ENCODE results near the gene ADGRL2. TPM values are rescaled to one million over a fixed set of nuclear protein-coding genes. Genes with fewer than 3 reads are reported as not detected.

Gene ADGRL2
- total RNA-seq, 1 experiment from 2014 or later = 94.0 TPM

GRCh38 chr1:81989524-81989923, 188.8 kb downstream of the ADGRL2 start:
- Histone ChIP-seq H3K27me3 (ENCODE audit: control insufficient read depth, insufficient read depth, low read length) (no peaks in the 10 kb centered on the region), H3K36me3 (replicated peaks; ENCODE audit: control insufficient read depth, insufficient read depth, low read length) (peaks cover 5% of the 10 kb centered on the region)

GRCh38 chr1:81990241-81990640, 189.5 kb downstream of the ADGRL2 start:
- H3K27me3 ChIP-seq (ENCODE audit: control insufficient read depth, insufficient read depth, low read length) = no peaks in the 10 kb centered on the region
- no peak for DNase-seq
- peaks cover 5% of the 10 kb centered on the region for H3K36me3 ChIP-seq (replicated peaks; ENCODE audit: control insufficient read depth, insufficient read depth, low read length)
- no peak overlapping the region for H3K4me3 ChIP-seq (ENCODE audit: insufficient read depth, low read depth, low read length)

More at GRCh38 chr1:81989524-81989923, 188.8 kb downstream of the ADGRL2 start:
- DNase-seq = no peak
- no peak overlapping the region for H3K4me3 ChIP-seq (ENCODE audit: insufficient read depth, low read depth, low read length)

GRCh38 chr1:81998165-81998564, 197.4 kb downstream of the ADGRL2 start:
- Histone ChIP-seq H3K36me3 (replicated peaks; ENCODE audit: control insufficient read depth, insufficient read depth, low read length) (no peaks in the 10 kb centered on the region), H3K4me3 (ENCODE audit: insufficient read depth, low read depth, low read length) (no peak overlapping the region), H3K27me3 (ENCODE audit: control insufficient read depth, insufficient read depth, low read length) (no peaks in the 10 kb centered on the region)
- no peak for DNase-seq

- H3K4me3 ChIP-seq (ENCODE audit: insufficient read depth, low read depth, low read length) = no peak overlapping the region
- no peak for DNase-seq
- H3K27me3 ChIP-seq (ENCODE audit: control insufficient read depth, insufficient read depth, low read length) = no peaks in the 10 kb centered on the region
- no peaks in the 10 kb centered on the region for H3K36me3 ChIP-seq (replicated peaks; ENCODE audit: control insufficient read depth, insufficient read depth, low read length)
Measured at GRCh38 chr1:81999364-81999763, 198.6 kb downstream of the ADGRL2 start.

GRCh38 chr1:82000221-82000620, 199.5 kb downstream of the ADGRL2 start:
- H3K27me3 ChIP-seq (ENCODE audit: control insufficient read depth, insufficient read depth, low read length) = no peaks in the 10 kb centered on the region
- no peaks in the 10 kb centered on the region for H3K36me3 ChIP-seq (replicated peaks; ENCODE audit: control insufficient read depth, insufficient read depth, low read length)
- DNase-seq = no peak
- no peak overlapping the region for H3K4me3 ChIP-seq (ENCODE audit: insufficient read depth, low read depth, low read length)

GRCh38 chr1:82001345-82001744, 200.6 kb downstream of the ADGRL2 start:
- H3K4me3 ChIP-seq (ENCODE audit: insufficient read depth, low read depth, low read length) = no peak overlapping the region
- peak; percentile 11 for DNase-seq
- no peaks in the 10 kb centered on the region for H3K36me3 ChIP-seq (replicated peaks; ENCODE audit: control insufficient read depth, insufficient read depth, low read length)
- no peaks in the 10 kb centered on the region for H3K27me3 ChIP-seq (ENCODE audit: control insufficient read depth, insufficient read depth, low read length)

GRCh38 chr1:82007804-82008203, 207.1 kb downstream of the ADGRL2 start:
- DNase-seq = no peak
- no peaks in the 10 kb centered on the region for H3K36me3 ChIP-seq (replicated peaks; ENCODE audit: control insufficient read depth, insufficient read depth, low read length)
- H3K27me3 ChIP-seq (ENCODE audit: control insufficient read depth, insufficient read depth, low read length) = no peaks in the 10 kb centered on the region
- H3K4me3 ChIP-seq (ENCODE audit: insufficient read depth, low read depth, low read length) = no peak overlapping the region

GRCh38 chr1:82013702-82014101, 213.0 kb downstream of the ADGRL2 start:
- Histone ChIP-seq H3K36me3 (replicated peaks; ENCODE audit: control insufficient read depth, insufficient read depth, low read length) (no peaks in the 10 kb centered on the region), H3K4me3 (ENCODE audit: insufficient read depth, low read depth, low read length) (no peak overlapping the region), H3K27me3 (ENCODE audit: control insufficient read depth, insufficient read depth, low read length) (no peaks in the 10 kb centered on the region)
- no peak for DNase-seq

- peak; percentile 18 for DNase-seq
Measured at GRCh38 chr1:82015444-82015843, 214.7 kb downstream of the ADGRL2 start.

GRCh38 chr1:82018319-82018718, 217.6 kb downstream of the ADGRL2 start:
- H3K36me3 ChIP-seq (replicated peaks; ENCODE audit: control insufficient read depth, insufficient read depth, low read length) = no peaks in the 10 kb centered on the region
- no peak overlapping the region for H3K4me3 ChIP-seq (ENCODE audit: insufficient read depth, low read depth, low read length)
- no peak for DNase-seq
- no peaks in the 10 kb centered on the region for H3K27me3 ChIP-seq (ENCODE audit: control insufficient read depth, insufficient read depth, low read length)

More at GRCh38 chr1:82015444-82015843, 214.7 kb downstream of the ADGRL2 start:
- Histone ChIP-seq H3K4me3 (ENCODE audit: insufficient read depth, low read depth, low read length) (no peak overlapping the region), H3K27me3 (ENCODE audit: control insufficient read depth, insufficient read depth, low read length) (no peaks in the 10 kb centered on the region), H3K36me3 (replicated peaks; ENCODE audit: control insufficient read depth, insufficient read depth, low read length) (no peaks in the 10 kb centered on the region)

- no peaks in the 10 kb centered on the region for H3K36me3 ChIP-seq (replicated peaks; ENCODE audit: control insufficient read depth, insufficient read depth, low read length)
- no peaks in the 10 kb centered on the region for H3K27me3 ChIP-seq (ENCODE audit: control insufficient read depth, insufficient read depth, low read length)
- H3K4me3 ChIP-seq (ENCODE audit: insufficient read depth, low read depth, low read length) = no peak overlapping the region
- DNase-seq = no peak
Measured at GRCh38 chr1:82019508-82019907, 218.8 kb downstream of the ADGRL2 start.

GRCh38 chr1:82030830-82031229, 230.1 kb downstream of the ADGRL2 start:
- Histone ChIP-seq H3K36me3 (replicated peaks; ENCODE audit: control insufficient read depth, insufficient read depth, low read length) (no peaks in the 10 kb centered on the region), H3K4me3 (ENCODE audit: insufficient read depth, low read depth, low read length) (no peak overlapping the region), H3K27me3 (ENCODE audit: control insufficient read depth, insufficient read depth, low read length) (no peaks in the 10 kb centered on the region)
- no peak for DNase-seq

GRCh38 chr1:82032068-82032467, 231.3 kb downstream of the ADGRL2 start:
- DNase-seq = no peak

GRCh38 chr1:82034812-82035211, 234.1 kb downstream of the ADGRL2 start:
- H3K36me3 ChIP-seq (replicated peaks; ENCODE audit: control insufficient read depth, insufficient read depth, low read length) = no peaks in the 10 kb centered on the region
- H3K27me3 ChIP-seq (ENCODE audit: control insufficient read depth, insufficient read depth, low read length) = no peaks in the 10 kb centered on the region
- DNase-seq = no peak
- no peak overlapping the region for H3K4me3 ChIP-seq (ENCODE audit: insufficient read depth, low read depth, low read length)

More at GRCh38 chr1:82032068-82032467, 231.3 kb downstream of the ADGRL2 start:
- no peak overlapping the region for H3K4me3 ChIP-seq (ENCODE audit: insufficient read depth, low read depth, low read length)
- no peaks in the 10 kb centered on the region for H3K27me3 ChIP-seq (ENCODE audit: control insufficient read depth, insufficient read depth, low read length)
- no peaks in the 10 kb centered on the region for H3K36me3 ChIP-seq (replicated peaks; ENCODE audit: control insufficient read depth, insufficient read depth, low read length)
